Left lung (tissue), 10 donors: Measurements from ENCODE around the gene ADSS2. TPM values are rescaled to one million over a fixed set of nuclear protein-coding genes. Genes with fewer than 3 reads are reported as not detected.

ENCODE experiments used
- ATAC-seq: fragments of 200-7000 bp; cut with Tn5 transposase; one replicate; pipeline ENCODE4 v1.9.1; 2020; ENCODE audit warnings: moderate library complexity
- DNase-seq, 4 donors: peaks; one replicate each; pipeline ENCODE4 v3.0.0-alpha.2; 2013 to 2020
- H3K27ac ChIP-seq, 2 donors: fragments of 200-600 bp; sonication (generic) in 1 of 2; one replicate each; pipeline versions ENCODE4 v1.5.0 to v1.8.0; 2020 to 2021
- H3K27me3 ChIP-seq, 2 donors: fragments of 200-600 bp; sonication (generic) in 1 of 2; one replicate each; pipeline versions ENCODE4 v1.5.0 to v1.8.0; 2020 to 2021
- H3K36me3 ChIP-seq, 2 donors: fragments of 200-600 bp; sonication (generic) in 1 of 2; one replicate each; pipeline versions ENCODE4 v1.5.0 to v1.8.0; 2020 to 2021
- H3K4me1 ChIP-seq, 2 donors: fragments of 200-600 bp; one replicate each; pipeline ENCODE4 v1.8.0; 2021
- H3K4me3 ChIP-seq, 2 donors: fragments of 200-600 bp; sonication (generic) in 1 of 2; one replicate each; pipeline versions ENCODE4 v1.5.0 to v1.8.0; 2020 to 2021; ENCODE audit warnings: mild to moderate bottlenecking in 1 of 2
- H3K9me3 ChIP-seq, 2 donors: fragments of 200-600 bp; sonication (generic) in 1 of 2; one replicate each; pipeline versions ENCODE4 v1.5.0 to v1.8.0; 2020 to 2021
- intact Hi-C, 2 donors: fragments of 100-400 bp; cut with DNase I; formaldehyde crosslinking; loops; one replicate each; pipeline versions ENCODE4 v1.11.2 to v1.14.2; 2022
- polyA plus RNA-seq, 6 donors: library from polyadenylated mRNA; unstranded; fragments of 120-200 nt; gene quantifications; one replicate each; pipeline ENCODE4 v1.2.1, GENCODE V29; 2013; ENCODE audit not compliant: insufficient read length in 6 of 6
- total RNA-seq, 2 donors: library from RNA; stranded (reverse); fragmentation: NEBNext Ultra II Directional; extraction: Animal tissue kit (Norgen Biotek cat#: 25700); gene quantifications; one replicate each; pipeline ENCODE4 v1.2.1, GENCODE V29; 2021
- TF ChIP-seq, protein P1 (sequence below), 2 donors: fragments of 200-600 bp; sonication (generic) in 1 of 2; IDR thresholded peaks; one replicate each; pipeline versions ENCODE4 v1.5.0 to v1.8.0; 2021; ENCODE audit warnings: antibody characterized with exemption in 2 of 2
- donor health status: DM: no; HTN: yes; CAD: no.
- donor health status: DM: no; HTN: no; CAD: no.

ADSS2 gene
- total and polyA plus RNA-seq, 8 donors = 37.2 to 57.5 (median 52.1) TPM

DNA sequence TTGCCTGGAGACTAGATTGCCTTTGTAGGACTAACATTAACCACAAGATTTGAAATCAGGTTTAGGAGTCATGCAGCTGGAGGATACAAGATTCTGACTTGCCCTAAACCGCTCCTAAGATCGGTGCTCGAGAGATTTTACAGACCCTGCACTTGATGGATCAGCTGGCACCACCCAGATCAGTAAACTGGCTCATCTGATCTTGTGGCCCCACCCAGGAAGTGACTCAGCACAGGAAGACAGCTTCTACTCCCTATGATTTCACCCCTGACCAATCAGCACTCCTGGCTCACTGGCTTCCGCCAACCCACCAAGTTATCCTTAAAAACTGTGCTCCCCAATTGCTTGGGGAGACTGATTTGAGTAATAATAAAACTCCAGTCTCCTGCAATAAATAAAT is 8.5 kb upstream of the ADSS2 start:
- intact Hi-C loops = no loop called here
- no peaks in the 10 kb centered on the region for H3K27me3 ChIP-seq
- no peak overlapping the region for H3K4me3 ChIP-seq
- no peaks in the 10 kb centered on the region for H3K36me3 ChIP-seq
- ATAC-seq (no peak), DNase-seq (no peak)
- H3K4me1 ChIP-seq = peaks cover 6 to 16% of the 10 kb centered on the region in 2 donors
- H3K27ac ChIP-seq = peak overlapping the region in 1 of 2 donors; percentile 89
- H3K9me3 ChIP-seq = peaks cover 0 to 3% of the 10 kb centered on the region in 2 donors
- TF ChIP-seq, protein P1, sequence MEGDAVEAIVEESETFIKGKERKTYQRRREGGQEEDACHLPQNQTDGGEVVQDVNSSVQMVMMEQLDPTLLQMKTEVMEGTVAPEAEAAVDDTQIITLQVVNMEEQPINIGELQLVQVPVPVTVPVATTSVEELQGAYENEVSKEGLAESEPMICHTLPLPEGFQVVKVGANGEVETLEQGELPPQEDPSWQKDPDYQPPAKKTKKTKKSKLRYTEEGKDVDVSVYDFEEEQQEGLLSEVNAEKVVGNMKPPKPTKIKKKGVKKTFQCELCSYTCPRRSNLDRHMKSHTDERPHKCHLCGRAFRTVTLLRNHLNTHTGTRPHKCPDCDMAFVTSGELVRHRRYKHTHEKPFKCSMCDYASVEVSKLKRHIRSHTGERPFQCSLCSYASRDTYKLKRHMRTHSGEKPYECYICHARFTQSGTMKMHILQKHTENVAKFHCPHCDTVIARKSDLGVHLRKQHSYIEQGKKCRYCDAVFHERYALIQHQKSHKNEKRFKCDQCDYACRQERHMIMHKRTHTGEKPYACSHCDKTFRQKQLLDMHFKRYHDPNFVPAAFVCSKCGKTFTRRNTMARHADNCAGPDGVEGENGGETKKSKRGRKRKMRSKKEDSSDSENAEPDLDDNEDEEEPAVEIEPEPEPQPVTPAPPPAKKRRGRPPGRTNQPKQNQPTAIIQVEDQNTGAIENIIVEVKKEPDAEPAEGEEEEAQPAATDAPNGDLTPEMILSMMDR (IDR thresholded peaks at IDR 0.05) = no peak

DNA sequence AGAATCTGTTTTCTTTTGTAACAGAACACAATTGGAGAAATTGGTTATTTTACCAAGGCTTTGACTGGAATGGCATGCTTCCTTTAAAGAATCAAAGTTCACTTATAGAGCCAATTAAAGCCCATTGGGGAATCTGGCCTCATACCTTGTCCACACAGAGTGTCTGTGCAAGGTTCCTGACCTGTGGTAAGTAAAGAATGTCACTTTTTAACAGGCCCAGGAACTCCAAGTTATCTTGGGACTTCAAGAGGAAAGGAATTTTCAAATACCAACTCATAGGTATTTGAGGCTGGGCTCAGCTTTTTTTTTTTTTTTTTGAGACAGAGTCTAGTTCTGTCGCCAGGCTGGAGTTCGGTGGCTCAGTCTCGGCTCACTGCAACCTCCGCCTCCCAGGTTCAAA is 7.1 kb upstream of the ADSS2 start:
- Histone ChIP-seq H3K27me3 (no peaks in the 10 kb centered on the region), H3K36me3 (no peaks in the 10 kb centered on the region), H3K9me3 (peaks cover 0 to 3% of the 10 kb centered on the region in 2 donors), H3K4me1 (peaks cover 6 to 16% of the 10 kb centered on the region in 2 donors), H3K4me3 (no peak overlapping the region), H3K27ac (no peak overlapping the region)
- TF ChIP-seq, protein P1 (IDR thresholded peaks at IDR 0.05) = no peak
- intact Hi-C loops = no loop called here
- DNase-seq (no peak), ATAC-seq (no peak)

DNA sequence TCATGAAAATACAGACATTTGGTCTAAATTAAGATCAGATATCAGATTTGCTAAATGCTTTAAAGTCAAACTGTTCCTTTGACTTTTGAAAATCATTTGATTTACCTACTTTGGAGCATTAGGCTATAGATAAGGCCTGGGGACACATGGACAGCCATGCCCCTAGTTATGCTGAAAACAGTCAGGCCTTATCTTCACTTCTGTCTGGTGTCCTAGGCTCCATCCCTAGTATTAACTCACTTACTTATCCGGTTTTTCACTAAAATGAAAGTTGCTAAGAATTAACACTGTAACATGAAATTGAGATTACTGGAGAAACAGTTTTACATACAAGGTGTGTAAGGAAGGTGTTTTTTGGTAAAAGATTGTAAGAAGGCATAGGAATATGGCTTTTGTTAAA is 4.9 kb upstream of the ADSS2 start:
- H3K4me3 ChIP-seq = no peak overlapping the region
- peaks cover 9 to 19% of the 10 kb centered on the region in 2 donors for H3K4me1 ChIP-seq
- DNase-seq = no peak
- no peaks in the 10 kb centered on the region for H3K36me3 ChIP-seq
- no peak overlapping the region for H3K27ac ChIP-seq
- H3K9me3 ChIP-seq = peaks cover 0 to 3% of the 10 kb centered on the region in 2 donors
- TF ChIP-seq, protein P1 (IDR thresholded peaks at IDR 0.05) = no peak
- ATAC-seq = no peak
- intact Hi-C loops = no loop called here
- no peaks in the 10 kb centered on the region for H3K27me3 ChIP-seq

DNA sequence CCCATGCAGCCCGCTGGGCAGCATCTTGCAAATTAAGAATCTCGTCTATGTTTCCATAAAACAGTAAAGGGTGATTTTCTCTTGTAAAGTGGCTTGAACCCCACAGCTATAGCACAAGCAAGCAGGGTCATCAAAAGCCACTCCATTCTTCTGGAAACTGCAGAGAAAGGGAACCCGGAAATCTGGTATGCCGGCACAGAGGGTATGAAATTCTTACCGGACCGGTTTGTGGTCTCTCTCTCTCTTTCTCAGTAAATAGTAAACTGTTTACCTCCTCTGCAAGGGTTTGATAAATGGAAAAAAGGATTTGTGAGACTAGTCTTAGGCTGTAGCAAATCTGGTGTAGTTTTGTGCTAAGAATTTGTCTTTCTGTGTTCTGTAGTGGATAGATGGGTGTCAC is 2.7 kb upstream of the ADSS2 start:
- intact Hi-C loops = no loop called here
- Histone ChIP-seq H3K36me3 (no peaks in the 10 kb centered on the region), H3K4me3 (no peak overlapping the region), H3K9me3 (peaks cover 0 to 3% of the 10 kb centered on the region in 2 donors), H3K27me3 (no peaks in the 10 kb centered on the region), H3K27ac (no peak overlapping the region), H3K4me1 (peaks cover 3 to 22% of the 10 kb centered on the region in 2 donors)
- DNase-seq (peak in 1 of 4 donors; percentile 35), ATAC-seq (no peak)
- TF ChIP-seq, protein P1 (IDR thresholded peaks at IDR 0.05) = no peak

DNA sequence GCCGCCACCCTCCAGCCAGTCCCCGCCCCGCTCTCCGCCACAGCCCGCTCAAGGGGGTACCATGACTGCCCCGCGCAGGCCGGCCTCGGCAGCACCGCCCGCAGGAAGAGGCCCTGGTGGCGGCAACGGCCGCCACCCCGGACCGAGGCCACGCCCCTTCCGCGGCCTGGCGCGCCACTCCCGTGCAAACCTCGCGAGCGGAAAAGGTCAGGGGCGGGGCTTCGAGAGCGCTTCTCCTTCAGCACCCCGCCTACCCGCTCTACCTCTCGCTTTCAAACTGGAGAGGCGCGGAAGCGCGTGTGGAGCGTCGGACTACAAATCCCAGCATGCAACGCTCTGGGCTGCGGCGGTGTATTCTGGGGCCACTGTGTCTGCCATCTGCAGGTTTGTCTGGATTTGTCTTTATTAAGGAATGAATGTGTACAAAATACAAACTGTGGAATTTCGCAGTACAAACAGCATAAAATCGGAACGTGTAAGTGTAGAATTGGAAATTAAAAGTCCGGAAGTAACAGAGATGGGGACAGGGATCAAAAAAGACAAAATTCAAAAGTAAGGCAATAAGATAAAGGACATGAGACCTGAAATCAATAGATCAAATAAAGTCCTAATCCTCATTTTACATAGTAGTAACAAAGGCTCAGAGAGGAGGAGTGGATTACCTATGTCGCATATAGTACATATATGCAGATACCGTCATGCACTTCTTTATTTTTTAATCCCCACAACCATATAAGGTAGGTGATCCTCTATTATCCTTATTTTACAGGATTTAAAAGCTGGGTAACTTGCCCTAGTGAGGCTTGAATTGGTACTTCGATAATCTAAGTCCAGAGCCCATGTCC is 464 bp upstream of the ADSS2 start:
- Histone ChIP-seq H3K4me1 (peaks cover 6 to 45% of the 10 kb centered on the region in 2 donors), H3K36me3 (no peaks in the 10 kb centered on the region), H3K9me3 (no peaks in the 10 kb centered on the region), H3K4me3 (peak overlapping the region; percentile 75 to 94), H3K27me3 (no peaks in the 10 kb centered on the region), H3K27ac (peak overlapping the region; percentile 96 to 97)
- ATAC-seq (peak; percentile 97), DNase-seq (peak; percentile 99 to 100 (median 100))
- TF ChIP-seq, protein P1 (IDR thresholded peaks at IDR 0.05) = peak; percentile 28 to 84
- intact Hi-C loops = no loop called here
